ENCODE data around the gene TTF2. TPM values are rescaled to one million over a fixed set of nuclear protein-coding genes. Genes with fewer than 3 reads are reported as not detected.

The TTF2 gene
- total and polyA plus RNA-seq, 9 of the 15 experiments (the other 6 are each of a cell fraction or from before 2014, with no cell fraction given) = 9.4 to 71.1 (median 42.1) TPM

- TF ChIP-seq GTF2B (IDR thresholded peaks at IDR 0.05; ENCODE audit: extremely low read depth, insufficient read length) = no peak
- peak; percentile 57; the same call in 1 of the 2 replicates for TF ChIP-seq JUND (IDR thresholded peaks at IDR 0.05; ENCODE audit: borderline replicate concordance, low read depth, low read length)
- peak; percentile 50; the same call in 1 of the 3 replicates for TF ChIP-seq JUND (tag; IDR thresholded peaks at IDR 0.05; ENCODE audit: borderline replicate concordance, low read depth, low read length)
- peak; percentile 51 for TF ChIP-seq FOSL1 (tag; conservative IDR thresholded peaks at IDR 0.05)
- peak; percentile 56; the same call in 1 of the 2 replicates for TF ChIP-seq ATF3 (IDR thresholded peaks at IDR 0.05)
- TF ChIP-seq ATF3 (CRISPR knock-in tag; conservative IDR thresholded peaks at IDR 0.05) = no peak
Measured at GRCh38 chr1:117146575-117147340, 86.6 kb downstream of the TTF2 start.

More at GRCh38 chr1:117146575-117147340, 86.6 kb downstream of the TTF2 start:
- intact Hi-C loops (cut with micrococcal nuclease) (no loop called here), in situ Hi-C loops (cut with MboI) (no loop called here)
- BruUV-seq (replicated peaks) = no TSS peak
- Histone ChIP-seq H2AFZ (ENCODE audit: low read depth, low read length) (no peak overlapping the region), H3K9ac (ENCODE audit: insufficient read depth in 1 of 2, low read depth in 2 of 2, low read length in 2 of 2) (no peak overlapping the region), H3K27me3 (ENCODE audit: control insufficient read depth in 2 of 2, insufficient read depth in 2 of 2, low read length in 2 of 2) (peaks cover 11 to 22% of the 10 kb centered on the region in 2 experiments; a peak in 3 of 5 replicates), H3K79me2 (ENCODE audit: control insufficient read depth, insufficient read depth, low read length) (no peaks in the 10 kb centered on the region), H3K4me2 (ENCODE audit: insufficient read depth, low read length) (no peak overlapping the region), H4K20me1 (replicated peaks; ENCODE audit: control insufficient read depth, insufficient read depth, low read length) (no peaks in the 10 kb centered on the region), H3K9me1 (ENCODE audit: control insufficient read depth, insufficient read depth, low read length) (no peaks in the 10 kb centered on the region), H3K36me3 (ENCODE audit: control insufficient read depth, insufficient read depth, low read length) (no peaks in the 10 kb centered on the region), H3K4me3 (no peak overlapping the region), H3K27ac (ENCODE audit: extremely low read depth, low read depth, low read length) (no peak overlapping the region), H3K9me3 (replicated peaks; ENCODE audit: control insufficient read depth, insufficient read depth, low read depth, low read length) (no peaks in the 10 kb centered on the region), H3K4me1 (replicated peaks in 1 of 2; ENCODE audit: control insufficient read depth in 2 of 2, insufficient read depth in 2 of 2, low read length in 2 of 2) (no peaks in the 10 kb centered on the region)
- FAIRE-seq (no peak), ATAC-seq (no peak), DNase-seq (ENCODE audit: extremely low read depth in 1 of 4, low spot score in 3 of 4) (peak in 1 of 4 experiments; percentile 15)
- CTCF ChIA-PET (ENCODE audit: low intra/inter-chr PET ratio) = no interaction called here
- 1% methylated on average over 8 of the region's 8 CpGs for WGBS (ENCODE audit: insufficient coverage, low coverage, missing lambda C conversion rate)
- POLR2A ChIA-PET = no interaction called here

Data from K562 (cell line).